ENCODE data around the gene GSKIP.

GSKIP gene

GRCh38 chr14:96409701-96410100 is 46.4 kb downstream of the GSKIP start:
- TF ChIP-seq CTCF (IDR thresholded peaks at IDR 0.05; ENCODE audit: low read depth, low read length, missing control alignments), result no peak
- H3K4me3 ChIP-seq (replicated peaks; ENCODE audit: low read depth, low read length), result no peak overlapping the region
- no peak for DNase-seq (ENCODE audit: extremely low read depth, low read depth)

GRCh38 chr14:96410119-96410518 is 46.8 kb downstream of the GSKIP start:
- no peak for DNase-seq (ENCODE audit: extremely low read depth, low read depth)
- H3K4me3 ChIP-seq (replicated peaks; ENCODE audit: low read depth, low read length), result no peak overlapping the region
- TF ChIP-seq CTCF (IDR thresholded peaks at IDR 0.05; ENCODE audit: low read depth, low read length, missing control alignments), result no peak

GRCh38 chr14:96413526-96413925 is 50.2 kb downstream of the GSKIP start:
- TF ChIP-seq CTCF (IDR thresholded peaks at IDR 0.05; ENCODE audit: low read depth, low read length, missing control alignments), result no peak
- DNase-seq (ENCODE audit: extremely low read depth, low read depth), result no peak
- no peak overlapping the region for H3K4me3 ChIP-seq (replicated peaks; ENCODE audit: low read depth, low read length)

GRCh38 chr14:96415559-96415958 is 52.2 kb downstream of the GSKIP start:
- TF ChIP-seq CTCF (IDR thresholded peaks at IDR 0.05; ENCODE audit: low read depth, low read length, missing control alignments), result no peak
- DNase-seq (ENCODE audit: extremely low read depth, low read depth), result no peak
- no peak overlapping the region for H3K4me3 ChIP-seq (replicated peaks; ENCODE audit: low read depth, low read length)

GRCh38 chr14:96416292-96416691 is 53.0 kb downstream of the GSKIP start:
- DNase-seq (ENCODE audit: extremely low read depth, low read depth), result no peak
- no peak for TF ChIP-seq CTCF (IDR thresholded peaks at IDR 0.05; ENCODE audit: low read depth, low read length, missing control alignments)

GRCh38 chr14:96417254-96417653 is 53.9 kb downstream of the GSKIP start:
- DNase-seq (ENCODE audit: extremely low read depth, low read depth), result no peak
- no peak overlapping the region for H3K4me3 ChIP-seq (replicated peaks; ENCODE audit: low read depth, low read length)
- no peak for TF ChIP-seq CTCF (IDR thresholded peaks at IDR 0.05; ENCODE audit: low read depth, low read length, missing control alignments)

More at GRCh38 chr14:96416292-96416691, 53.0 kb downstream of the GSKIP start:
- no peak overlapping the region for H3K4me3 ChIP-seq (replicated peaks; ENCODE audit: low read depth, low read length)

- TF ChIP-seq CTCF (IDR thresholded peaks at IDR 0.05; ENCODE audit: low read depth, low read length, missing control alignments), result no peak
- no peak overlapping the region for H3K4me3 ChIP-seq (replicated peaks; ENCODE audit: low read depth, low read length)
- no peak for DNase-seq (ENCODE audit: extremely low read depth, low read depth)
Measured at GRCh38 chr14:96418075-96418474, 54.7 kb downstream of the GSKIP start.
